H1 (cell line): ENCODE results near the gene APP. TPM values are rescaled to one million over a fixed set of nuclear protein-coding genes. Genes with fewer than 3 reads are reported as not detected.

Experiments
- CTCF ChIA-PET: fragments of 300-600 bp; sonication (Branson Sonifier 250); formaldehyde crosslinking; loops from one replicate; lab custom pipeline; 2021; ENCODE audit not compliant: partially characterized antibody; lab: Charles Lee
- POLR2A ChIA-PET: fragments of 300-600 bp; sonication (Branson Sonifier 250); formaldehyde crosslinking; loops from one replicate; lab custom pipeline; 2021; ENCODE audit warnings: inconsistent platforms; ENCODE audit not compliant: partially characterized antibody; lab: Charles Lee
- DNase-seq, 2 experiments: peaks; one replicate each; pipeline versions ENCODE4 v3.0.0 to v3.0.0-alpha.2; 2010 to 2022; ENCODE audit warnings: low spot score in 2 of 2, low read depth in 1 of 2, mixed read lengths in 1 of 2
- FAIRE-seq: peaks from 2 replicates; lab custom pipeline; 2011; peaks lifted over from hg19 to GRCh38; lab: Jason Lieb, UNC
- H2AFZ ChIP-seq: 2 replicates; pipeline ENCODE4 v1.8.1; 2012; ENCODE audit warnings: low read length, inconsistent platforms
- H2AK5ac ChIP-seq: 2 replicates; pipeline ENCODE4 v1.6.1; 2013; ENCODE audit warnings: low read depth, low read length
- H2BK120ac ChIP-seq: replicated peaks from 2 replicates; pipeline ENCODE3; 2013; ENCODE audit warnings: low read depth, low read length, inconsistent platforms
- H2BK12ac ChIP-seq: 2 replicates; pipeline ENCODE4 v1.6.1; 2013; ENCODE audit warnings: low read depth, low read length
- H2BK15ac ChIP-seq: 2 replicates; pipeline ENCODE4 v1.6.1; 2013; ENCODE audit warnings: low read length
- H2BK20ac ChIP-seq: 2 replicates; pipeline ENCODE4 v1.6.1; 2013; ENCODE audit warnings: low read length
- H2BK5ac ChIP-seq: 2 replicates; pipeline ENCODE4 v1.6.1; 2013; ENCODE audit warnings: low read depth, low read length
- H3K14ac ChIP-seq: 2 replicates; pipeline ENCODE4 v1.6.1; 2013; ENCODE audit warnings: inconsistent platforms; ENCODE audit not compliant: insufficient read length
- H3K18ac ChIP-seq: 2 replicates; pipeline ENCODE4 v1.6.1; 2013; ENCODE audit warnings: low read length; ENCODE audit errors: extremely low read depth
- H3K23ac ChIP-seq: 2 replicates; pipeline ENCODE4 v1.6.1; 2013; ENCODE audit warnings: inconsistent platforms; ENCODE audit not compliant: insufficient read length
- H3K23me2 ChIP-seq: 2 replicates; pipeline ENCODE4 v1.6.1; 2013; ENCODE audit warnings: low read depth, low read length
- H3K27ac ChIP-seq: 2 replicates; pipeline ENCODE4 v1.6.1; 2011; ENCODE audit warnings: low read depth, low read length, inconsistent platforms
- H3K27me3 ChIP-seq, 4 experiments: replicated peaks in 1 of 4; 1 replicate in 1 of 4; 2 replicates in 3 of 4; pipeline versions ENCODE4 v1.6.1 to v1.8.1; 2011 to 2013; ENCODE audit warnings: low read length in 3 of 4, mild to moderate bottlenecking in 3 of 4, inconsistent platforms in 2 of 4, mixed read lengths in 2 of 4, moderate library complexity in 1 of 4; ENCODE audit not compliant: control insufficient read depth in 3 of 4, insufficient read depth in 3 of 4; ENCODE audit errors: extremely low read depth in 1 of 4
- H3K36me3 ChIP-seq, 4 experiments: 2 replicates each; pipeline versions ENCODE4 v1.6.1 to v1.8.1; 2011 to 2013; ENCODE audit warnings: mild to moderate bottlenecking in 4 of 4, low read length in 3 of 4, moderate library complexity in 2 of 4, control low read depth in 1 of 4, inconsistent platforms in 1 of 4; ENCODE audit not compliant: insufficient read depth in 4 of 4, control insufficient read depth in 2 of 4
- H3K4ac ChIP-seq: replicated peaks from 2 replicates; pipeline ENCODE3; 2013; ENCODE audit warnings: low read length, low read depth, mixed read lengths, inconsistent platforms; ENCODE audit not compliant: insufficient read length
- H3K4me1 ChIP-seq, 4 experiments: replicated peaks in 1 of 4; 1 replicate in 1 of 4; 2 replicates in 3 of 4; pipeline versions ENCODE4 v1.6.1 to v1.8.1; 2011 to 2013; ENCODE audit warnings: low read length in 3 of 4, inconsistent platforms in 2 of 4, mixed read lengths in 1 of 4; ENCODE audit not compliant: insufficient read depth in 4 of 4, control insufficient read depth in 3 of 4
- H3K4me2 ChIP-seq, 2 experiments: 2 replicates each; pipeline versions ENCODE4 v1.6.1 to v1.8.1; 2011 to 2013; ENCODE audit warnings: low read depth in 2 of 2, low read length in 2 of 2, control low read depth in 1 of 2, inconsistent platforms in 1 of 2, mild to moderate bottlenecking in 1 of 2; ENCODE audit not compliant: insufficient read depth in 1 of 2
- H3K4me3 ChIP-seq, 4 experiments: fragments of 200-600, 300-600 bp in 1 of 4; sonication (generic), shearing (Covaris generic), sonication (Bioruptor Twin) in 1 of 4; 2 replicates each; pipeline versions ENCODE4 v1.5.1 to v1.8.1; 2011 to 2016; ENCODE audit warnings: low read length in 4 of 4, low read depth in 3 of 4, control low read depth in 2 of 4, inconsistent platforms in 2 of 4, mild to moderate bottlenecking in 2 of 4, mixed read lengths in 1 of 4, moderate library complexity in 1 of 4; ENCODE audit not compliant: insufficient read depth in 2 of 4; ENCODE audit errors: extremely low read depth in 1 of 4
- H3K56ac ChIP-seq: replicated peaks from 2 replicates; pipeline ENCODE3; 2013; ENCODE audit warnings: low read depth, mild to moderate bottlenecking, mixed read lengths, low read length, inconsistent platforms; ENCODE audit not compliant: insufficient read length
- H3K79me1 ChIP-seq: 2 replicates; pipeline ENCODE4 v1.6.1; 2013; ENCODE audit warnings: low read depth, low read length, control low read depth
- H3K79me2 ChIP-seq, 2 experiments: 2 replicates each; pipeline versions ENCODE4 v1.6.1 to v1.8.1; 2012 to 2013; ENCODE audit warnings: low read length in 2 of 2, mild to moderate bottlenecking in 2 of 2, inconsistent platforms in 1 of 2; ENCODE audit not compliant: insufficient read depth in 2 of 2, control insufficient read depth in 1 of 2
- H3K9ac ChIP-seq, 4 experiments: replicated peaks in 1 of 4; 1 replicate in 1 of 4; 2 replicates in 3 of 4; pipeline versions ENCODE4 v1.6.1 to v1.8.1; 2011 to 2013; ENCODE audit warnings: low read depth in 3 of 4, low read length in 3 of 4, control low read depth in 2 of 4, mild to moderate bottlenecking in 2 of 4, moderate library complexity in 2 of 4, inconsistent platforms in 1 of 4; ENCODE audit errors: extremely low read depth in 1 of 4
- H3K9me3 ChIP-seq, 2 experiments: 2 replicates each; pipeline versions ENCODE4 v1.6.1 to v1.8.1; 2012 to 2013; ENCODE audit warnings: mild to moderate bottlenecking in 2 of 2, moderate library complexity in 2 of 2, control low read depth in 1 of 2, inconsistent platforms in 1 of 2, low read depth in 1 of 2, low read length in 1 of 2, mixed read lengths in 1 of 2; ENCODE audit not compliant: insufficient read depth in 2 of 2
- H4K20me1 ChIP-seq, 2 experiments: replicated peaks in 1 of 2; 2 replicates each; pipeline versions ENCODE3 to v1.8.1; 2011 to 2013; ENCODE audit warnings: inconsistent platforms in 2 of 2, low read length in 2 of 2, mild to moderate bottlenecking in 1 of 2; ENCODE audit not compliant: insufficient read depth in 2 of 2, control insufficient read depth in 1 of 2
- H4K5ac ChIP-seq: 2 replicates; pipeline ENCODE4 v1.6.1; 2013; ENCODE audit warnings: low read length, low read depth, mixed read lengths, inconsistent platforms; ENCODE audit not compliant: insufficient read length
- H4K8ac ChIP-seq: 2 replicates; pipeline ENCODE4 v1.8.0; 2013; ENCODE audit warnings: mild to moderate bottlenecking, moderate library complexity, low read length, inconsistent platforms; ENCODE audit not compliant: insufficient read depth; ENCODE audit errors: extremely low read depth
- H4K91ac ChIP-seq: replicated peaks from 2 replicates; pipeline ENCODE3; 2013; ENCODE audit warnings: low read length, mixed read lengths, inconsistent platforms; ENCODE audit not compliant: insufficient read length
- BACH1 ChIP-seq: IDR thresholded peaks from 2 replicates; pipeline ENCODE4 v1.6.1; 2012; ENCODE audit warnings: low read length, improper control_type of control experiment
- BCL11A ChIP-seq, 2 experiments: IDR thresholded peaks; one replicate each; pipeline ENCODE4 v1.6.1; 2011; ENCODE audit warnings: low read depth in 2 of 2, low read length in 2 of 2, mild to moderate bottlenecking in 2 of 2
- JUND ChIP-seq: IDR thresholded peaks from 2 replicates; pipeline ENCODE4 v1.6.1; 2011; ENCODE audit warnings: mild to moderate bottlenecking, improper control_type of control experiment, low read length
- NRF1 ChIP-seq: IDR thresholded peaks from 2 replicates; pipeline ENCODE4 v1.6.1; 2011; ENCODE audit warnings: mild to moderate bottlenecking, low read depth, low read length, improper control_type of control experiment
- POLR2A ChIP-seq, 2 experiments: IDR thresholded peaks; 1 replicate in 1 of 2; 2 replicates in 1 of 2; pipeline ENCODE4 v1.6.1; 2011; ENCODE audit warnings: low read depth in 2 of 2, low read length in 2 of 2, mild to moderate bottlenecking in 2 of 2; ENCODE audit errors: control extremely low read depth in 1 of 2
- POLR2AphosphoS5 ChIP-seq: IDR thresholded peaks from 2 replicates; pipeline ENCODE4 v1.6.1; 2011; ENCODE audit warnings: low read depth, low read length
- POU5F1 ChIP-seq: IDR thresholded peaks from 2 replicates; pipeline ENCODE4 v1.6.1; 2011; ENCODE audit warnings: low read depth, mild to moderate bottlenecking, low read length, moderate library complexity
- SIRT6 ChIP-seq: IDR thresholded peaks from one replicate; pipeline ENCODE4 v1.7.1; 2012; ENCODE audit warnings: low read length, inconsistent platforms
- TAF7 ChIP-seq: optimal IDR thresholded peaks from 2 replicates; pipeline ENCODE3; 2011; ENCODE audit warnings: low read depth, mild to moderate bottlenecking, inconsistent platforms, low read length, moderate library complexity, borderline replicate concordance
- WGBS, 2 experiments: shearing (Covaris generic) in 1 of 2; methylation state at CpG; one replicate each; pipeline versions ENCODE4 v1.1.6 to v1.1.7; 2013 to 2015; ENCODE audit warnings: low lambda C conversion rate in 2 of 2, mixed read lengths in 2 of 2, inconsistent platforms in 1 of 2, low coverage in 1 of 2, missing lambda C conversion rate in 1 of 2; ENCODE audit not compliant: insufficient replicate concordance in 2 of 2, insufficient coverage in 1 of 2, insufficient read length in 1 of 2; ENCODE audit errors: extremely low coverage in 1 of 2, missing lambda C conversion rate in 1 of 2; 5-methylcytosine and 5-hydroxymethylcytosine counted together
- polyA plus RNA-seq, 7 experiments: library from polyadenylated mRNA; depleted of rRNA in 3 of 7; stranded (reverse) in 5 of 7; unstranded in 2 of 7; fragments of >200 nt in 5 of 7; fragments of 200-250 nt in 2 of 7; gene quantifications; 1 replicate in 5 of 7; 2 replicates in 1 of 7; 4 replicates in 1 of 7; pipeline versions ENCODE4 v1.2.1 to v1.2.3, GENCODE V29; 2011 to 2013; ENCODE audit warnings: missing spikeins in 2 of 7, mixed read lengths in 2 of 7
- total RNA-seq: library from RNA; stranded (reverse); fragmentation: NEBNext Ultra II Directional; extraction: Animal tissue kit (Norgen Biotek cat#: 25700); gene quantifications from 2 replicates; pipeline ENCODE4 v1.2.1, GENCODE V29; 2021
- TF ChIP-seq, protein P1 (sequence below): IDR thresholded peaks from 2 replicates; pipeline ENCODE4 v1.6.1; 2012; ENCODE audit warnings: inconsistent platforms
- TF ChIP-seq, protein P2 (sequence below), 3 experiments: IDR thresholded peaks; 1 replicate in 2 of 3; 2 replicates in 1 of 3; pipeline versions ENCODE4 v1.5.1 to v1.6.1; 2011; ENCODE audit warnings: low read length in 3 of 3, mild to moderate bottlenecking in 3 of 3, inconsistent platforms in 2 of 3, low read depth in 1 of 3, moderate library complexity in 1 of 3; ENCODE audit not compliant: insufficient read depth in 1 of 3; ENCODE audit errors: control extremely low read depth in 1 of 3

APP gene
- total and polyA plus RNA-seq, 2 of the 8 experiments (the other 6 are each of a cell fraction or from before 2014, with no cell fraction given), result 375 to 551 TPM

DNA sequence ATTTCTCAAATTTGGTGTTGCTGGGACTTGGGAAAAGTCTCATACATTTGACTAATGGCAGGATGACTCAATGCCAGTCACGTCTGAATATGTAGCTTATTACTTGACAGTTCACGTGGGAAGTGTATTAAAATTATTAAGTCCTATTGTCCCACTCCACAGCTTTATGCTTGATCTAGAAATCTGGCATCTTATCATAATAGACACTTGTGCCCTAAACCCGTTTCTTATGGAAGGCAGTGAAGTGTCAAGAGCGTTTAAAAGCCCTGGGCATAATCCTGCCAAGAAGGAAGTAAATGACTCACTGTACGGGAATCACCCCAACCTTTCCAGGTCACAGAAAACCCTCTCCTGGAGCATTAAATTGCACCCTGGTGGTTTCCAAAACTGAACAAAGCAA is 207.4 kb downstream of the APP start:
- no peak overlapping the region for H3K4me3 ChIP-seq

More for the DNA sequence above, 207.4 kb downstream of the APP start:
- Histone ChIP-seq H3K36me3 (peaks cover 0 to 16% (median 10%) of the 10 kb centered on the region in 4 experiments; a peak in 6 of 8 replicates), H3K79me2 (peaks cover 0 to 7% of the 10 kb centered on the region in 2 experiments; a peak in 1 of 4 replicates), H3K18ac (no peak overlapping the region), H2BK120ac (no peak overlapping the region), H3K9me3 (no peaks in the 10 kb centered on the region), H4K8ac (no peak overlapping the region), H2BK20ac (no peak overlapping the region), H3K4me1 (peaks cover 0 to 13% (median 5%) of the 10 kb centered on the region in 4 experiments; a peak in 4 of 7 replicates), H2BK15ac (no peak overlapping the region), H4K91ac (no peak overlapping the region), H2AK5ac (no peak overlapping the region), H3K4me2 (no peak overlapping the region), H4K5ac (no peak overlapping the region), H3K27me3 (no peaks in the 10 kb centered on the region), H3K79me1 (no peaks in the 10 kb centered on the region; the same call in 1 of the 2 replicates), H3K27ac (no peak overlapping the region), H2BK5ac (no peak overlapping the region), H3K4ac (no peak overlapping the region), H3K23ac (no peak overlapping the region), H4K20me1 (peaks cover 0 to 1% of the 10 kb centered on the region in 2 experiments), H2AFZ (no peak overlapping the region), H3K9ac (no peak overlapping the region), H3K14ac (no peak overlapping the region), H2BK12ac (no peak overlapping the region), H3K56ac (no peak overlapping the region), H3K23me2 (no peaks in the 10 kb centered on the region)
- no peak for FAIRE-seq
- 92% methylated on average over 5 of the region's 5 CpGs; no CpG with 5 or more reads in 1 of the 2 experiments for WGBS, 2 experiments
- ChIA-PET CTCF (interaction anchor here (1.3 kb wide), 1 partner anchor 68 kb away, joined by 3 read pairs; no protein-coding TSS in a partner anchor), POLR2A (interaction anchor here (0.6 kb wide), 1 partner anchor 11 kb away, joined by 3 read pairs; no protein-coding TSS in a partner anchor)
- no peak for TF ChIP-seq BACH1
- TF ChIP-seq TAF7, result no peak
- no peak for TF ChIP-seq POU5F1
- TF ChIP-seq, protein P1, sequence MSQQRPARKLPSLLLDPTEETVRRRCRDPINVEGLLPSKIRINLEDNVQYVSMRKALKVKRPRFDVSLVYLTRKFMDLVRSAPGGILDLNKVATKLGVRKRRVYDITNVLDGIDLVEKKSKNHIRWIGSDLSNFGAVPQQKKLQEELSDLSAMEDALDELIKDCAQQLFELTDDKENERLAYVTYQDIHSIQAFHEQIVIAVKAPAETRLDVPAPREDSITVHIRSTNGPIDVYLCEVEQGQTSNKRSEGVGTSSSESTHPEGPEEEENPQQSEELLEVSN, result no peak
- no peak for TF ChIP-seq BCL11A (IDR thresholded peaks at IDR 0.05; ENCODE audit: low read depth in 2 of 2, low read length in 2 of 2)
- TF ChIP-seq POLR2AphosphoS5, result no peak
- TF ChIP-seq, protein P2, sequence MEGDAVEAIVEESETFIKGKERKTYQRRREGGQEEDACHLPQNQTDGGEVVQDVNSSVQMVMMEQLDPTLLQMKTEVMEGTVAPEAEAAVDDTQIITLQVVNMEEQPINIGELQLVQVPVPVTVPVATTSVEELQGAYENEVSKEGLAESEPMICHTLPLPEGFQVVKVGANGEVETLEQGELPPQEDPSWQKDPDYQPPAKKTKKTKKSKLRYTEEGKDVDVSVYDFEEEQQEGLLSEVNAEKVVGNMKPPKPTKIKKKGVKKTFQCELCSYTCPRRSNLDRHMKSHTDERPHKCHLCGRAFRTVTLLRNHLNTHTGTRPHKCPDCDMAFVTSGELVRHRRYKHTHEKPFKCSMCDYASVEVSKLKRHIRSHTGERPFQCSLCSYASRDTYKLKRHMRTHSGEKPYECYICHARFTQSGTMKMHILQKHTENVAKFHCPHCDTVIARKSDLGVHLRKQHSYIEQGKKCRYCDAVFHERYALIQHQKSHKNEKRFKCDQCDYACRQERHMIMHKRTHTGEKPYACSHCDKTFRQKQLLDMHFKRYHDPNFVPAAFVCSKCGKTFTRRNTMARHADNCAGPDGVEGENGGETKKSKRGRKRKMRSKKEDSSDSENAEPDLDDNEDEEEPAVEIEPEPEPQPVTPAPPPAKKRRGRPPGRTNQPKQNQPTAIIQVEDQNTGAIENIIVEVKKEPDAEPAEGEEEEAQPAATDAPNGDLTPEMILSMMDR (IDR thresholded peaks at IDR 0.05; ENCODE audit: control extremely low read depth in 1 of 3, insufficient read depth in 1 of 3, low read depth in 1 of 3, low read length in 3 of 3), result no peak
- no peak for TF ChIP-seq POLR2A (IDR thresholded peaks at IDR 0.05; ENCODE audit: control extremely low read depth in 1 of 2, low read depth in 2 of 2, low read length in 2 of 2)
- TF ChIP-seq NRF1, result no peak
- no peak for TF ChIP-seq JUND
- no peak for TF ChIP-seq SIRT6
- no peak for DNase-seq
